Endothelial cell (in vitro differentiated cells): ENCODE measurements around the gene CACNA1C. TPM values are rescaled to one million over a fixed set of nuclear protein-coding genes. Genes with fewer than 3 reads are reported as not detected.

Source experiments
- DNase-seq: peaks from one replicate; pipeline ENCODE4 v3.0.0; 2021; ENCODE audit warnings: low spot score
- H3K27ac Mint-ChIP-seq: one replicate; pipeline ENCODE4 v1.8.0; 2021; ENCODE audit warnings: mixed read lengths, inconsistent platforms; ENCODE audit not compliant: unreplicated experiment
- H3K27me3 Mint-ChIP-seq: one replicate; pipeline ENCODE4 v1.8.0; 2021; ENCODE audit warnings: mild to moderate bottlenecking, moderate library complexity, mixed read lengths, inconsistent platforms; ENCODE audit not compliant: unreplicated experiment
- H3K36me3 Mint-ChIP-seq: one replicate; pipeline ENCODE4 v1.8.0; 2021; ENCODE audit warnings: mild to moderate bottlenecking, low read depth, mixed read lengths, inconsistent platforms; ENCODE audit not compliant: unreplicated experiment
- H3K4me1 Mint-ChIP-seq: one replicate; pipeline ENCODE4 v1.8.0; 2021; ENCODE audit warnings: mild to moderate bottlenecking, mixed read lengths, inconsistent platforms; ENCODE audit not compliant: unreplicated experiment
- H3K4me3 Mint-ChIP-seq: one replicate; pipeline ENCODE4 v1.8.0; 2021; ENCODE audit warnings: mild to moderate bottlenecking, mixed read lengths, inconsistent platforms; ENCODE audit not compliant: unreplicated experiment
- H3K9me3 Mint-ChIP-seq: one replicate; pipeline ENCODE4 v1.8.0; 2021; ENCODE audit warnings: mixed read lengths, inconsistent platforms; ENCODE audit not compliant: unreplicated experiment
- total RNA-seq: library from RNA; stranded (reverse); fragmentation: NEBNext Ultra II Directional; extraction: Animal tissue kit (Norgen Biotek cat#: 25700); gene quantifications from one replicate; pipeline ENCODE4 v1.2.1, GENCODE V29; 2021; ENCODE audit not compliant: unreplicated experiment
- TF ChIP-seq, protein P1 (sequence below): fragments of 200-600 bp; sonication (generic); IDR thresholded peaks from one replicate; pipeline ENCODE4 v1.5.0; 2021; ENCODE audit warnings: antibody characterized with exemption; ENCODE audit not compliant: unreplicated experiment

Gene CACNA1C
- total RNA-seq, 1 donor from 2014 or later, result 11.1 TPM

DNA sequence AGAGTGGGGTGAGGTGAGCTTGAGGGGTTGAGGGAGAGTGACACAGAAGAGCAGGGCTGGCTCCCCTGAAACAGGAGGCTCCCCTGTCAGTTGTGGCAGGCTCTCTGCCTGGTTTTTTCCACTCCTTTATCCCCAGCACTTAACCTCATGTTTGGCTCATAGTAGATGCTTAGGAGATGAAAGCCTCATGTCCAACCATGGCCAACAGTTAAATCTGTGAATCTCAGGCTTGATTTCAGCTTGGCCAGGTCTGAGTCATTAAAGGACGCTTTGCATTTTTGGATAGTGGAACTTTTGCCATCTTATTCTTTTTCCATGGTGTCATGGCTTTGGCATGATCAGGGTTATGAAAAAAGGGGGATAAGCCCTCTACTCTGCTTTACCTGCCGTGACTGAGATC lies 117.2 kb downstream of the CACNA1C start:
- Mint-ChIP-seq H3K4me3 (no peak overlapping the region), H3K36me3 (peaks cover 13% of the 10 kb centered on the region), H3K27ac (no peak overlapping the region), H3K9me3 (peaks cover 11% of the 10 kb centered on the region), H3K4me1 (peaks cover 6% of the 10 kb centered on the region), H3K27me3 (no peaks in the 10 kb centered on the region)
- DNase-seq, result no peak
- TF ChIP-seq, protein P1, sequence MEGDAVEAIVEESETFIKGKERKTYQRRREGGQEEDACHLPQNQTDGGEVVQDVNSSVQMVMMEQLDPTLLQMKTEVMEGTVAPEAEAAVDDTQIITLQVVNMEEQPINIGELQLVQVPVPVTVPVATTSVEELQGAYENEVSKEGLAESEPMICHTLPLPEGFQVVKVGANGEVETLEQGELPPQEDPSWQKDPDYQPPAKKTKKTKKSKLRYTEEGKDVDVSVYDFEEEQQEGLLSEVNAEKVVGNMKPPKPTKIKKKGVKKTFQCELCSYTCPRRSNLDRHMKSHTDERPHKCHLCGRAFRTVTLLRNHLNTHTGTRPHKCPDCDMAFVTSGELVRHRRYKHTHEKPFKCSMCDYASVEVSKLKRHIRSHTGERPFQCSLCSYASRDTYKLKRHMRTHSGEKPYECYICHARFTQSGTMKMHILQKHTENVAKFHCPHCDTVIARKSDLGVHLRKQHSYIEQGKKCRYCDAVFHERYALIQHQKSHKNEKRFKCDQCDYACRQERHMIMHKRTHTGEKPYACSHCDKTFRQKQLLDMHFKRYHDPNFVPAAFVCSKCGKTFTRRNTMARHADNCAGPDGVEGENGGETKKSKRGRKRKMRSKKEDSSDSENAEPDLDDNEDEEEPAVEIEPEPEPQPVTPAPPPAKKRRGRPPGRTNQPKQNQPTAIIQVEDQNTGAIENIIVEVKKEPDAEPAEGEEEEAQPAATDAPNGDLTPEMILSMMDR, result no peak

DNA sequence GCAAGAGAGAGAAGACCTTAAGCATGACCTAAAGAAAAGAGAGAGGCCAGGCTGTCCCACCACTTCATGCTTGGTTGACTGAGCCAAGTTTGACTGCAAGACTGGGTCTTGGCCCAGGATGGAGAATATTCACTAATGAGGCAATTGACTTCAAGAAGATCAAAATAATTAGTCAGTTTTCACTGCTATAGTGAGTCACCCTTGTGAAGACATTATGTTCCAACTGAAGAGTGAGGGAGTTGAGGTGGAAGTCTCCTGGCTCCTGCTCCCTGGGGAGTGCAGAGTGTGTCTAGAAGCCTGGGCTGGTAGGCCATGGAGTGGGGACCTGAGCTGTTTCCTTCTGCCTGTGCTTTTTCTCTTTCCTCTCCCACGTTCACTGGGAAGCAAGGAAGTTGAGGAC lies 117.6 kb downstream of the CACNA1C start:
- TF ChIP-seq, protein P1, result no peak
- Mint-ChIP-seq H3K4me1 (peaks cover 6% of the 10 kb centered on the region), H3K9me3 (peaks cover 11% of the 10 kb centered on the region), H3K4me3 (no peak overlapping the region), H3K27ac (no peak overlapping the region), H3K27me3 (no peaks in the 10 kb centered on the region), H3K36me3 (peaks cover 13% of the 10 kb centered on the region)
- no peak for DNase-seq

DNA sequence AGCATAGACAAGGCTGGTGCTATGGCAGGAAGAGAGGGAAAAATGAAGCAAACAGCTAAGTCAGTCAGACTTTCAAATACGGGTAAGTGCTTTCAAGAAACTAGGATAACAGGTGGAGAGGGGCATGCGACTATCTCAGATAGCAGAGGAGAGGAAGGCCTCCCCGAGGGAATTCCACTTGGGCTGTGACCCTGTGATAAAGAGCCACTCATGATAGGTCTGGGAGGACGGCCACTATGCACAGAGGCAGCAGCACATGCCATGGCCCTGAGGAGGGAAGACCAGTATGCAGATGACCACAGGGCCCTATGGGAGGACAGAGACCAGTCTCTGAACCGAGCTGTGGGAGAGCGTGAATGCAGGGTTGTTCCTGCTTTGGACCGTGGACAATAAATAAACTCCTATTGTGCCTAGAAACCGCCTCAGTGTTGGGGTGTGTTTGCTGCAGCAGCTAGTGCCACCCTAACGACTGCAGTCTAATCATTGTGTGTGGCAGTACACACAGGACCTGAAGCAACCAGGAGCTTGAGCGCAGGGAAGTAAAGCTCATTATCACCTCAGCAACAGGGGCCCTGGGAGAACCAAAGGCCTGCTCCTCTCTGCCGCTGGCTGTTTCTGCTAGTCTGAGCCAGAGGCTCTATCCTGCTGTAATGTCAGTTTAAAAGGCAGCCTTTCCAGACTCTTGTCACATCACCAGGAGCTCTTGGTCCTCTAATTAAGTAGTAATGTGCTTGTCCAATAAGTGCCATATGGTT lies 119.1 kb downstream of the CACNA1C start:
- Mint-ChIP-seq H3K27ac (no peak overlapping the region), H3K27me3 (no peaks in the 10 kb centered on the region), H3K9me3 (peaks cover 10% of the 10 kb centered on the region), H3K4me1 (peaks cover 6% of the 10 kb centered on the region), H3K36me3 (peaks cover 6% of the 10 kb centered on the region), H3K4me3 (no peak overlapping the region)
- TF ChIP-seq, protein P1, result no peak
- DNase-seq, result no peak

DNA sequence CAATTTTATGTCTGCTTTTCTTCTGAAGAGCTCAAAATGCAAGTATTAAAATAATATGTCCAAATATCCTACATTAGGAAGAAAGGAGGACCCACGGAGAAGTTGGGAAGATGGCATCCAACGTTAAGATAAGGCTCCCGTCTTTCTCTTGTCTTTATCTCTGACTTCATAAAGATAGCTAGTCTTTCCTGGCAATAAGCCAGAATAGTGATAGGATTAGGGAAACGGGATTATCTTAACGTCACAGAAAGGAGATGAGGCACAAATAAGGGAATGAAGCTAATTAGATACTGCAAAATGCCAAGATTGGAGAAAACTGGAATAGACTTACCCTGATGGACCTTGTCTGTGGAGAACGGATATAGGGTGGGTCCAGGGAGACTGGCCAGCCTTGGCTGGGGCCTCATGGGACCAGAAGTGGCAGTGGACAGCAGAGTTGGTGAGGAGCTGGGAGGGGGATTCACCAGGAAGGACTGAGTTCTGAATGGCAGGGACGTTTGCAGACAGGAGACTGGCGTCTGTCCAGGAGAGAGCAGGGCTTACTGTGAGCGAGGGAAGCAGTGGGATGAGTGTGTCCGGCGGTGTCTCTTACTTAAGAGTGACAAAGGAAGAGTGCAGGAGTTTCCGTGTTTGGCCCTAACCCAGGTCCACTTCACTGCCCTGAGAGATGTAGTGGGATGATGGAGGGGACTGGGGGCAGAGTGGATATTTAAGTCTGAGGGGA lies 119.9 kb downstream of the CACNA1C start:
- Mint-ChIP-seq H3K36me3 (peaks cover 4% of the 10 kb centered on the region), H3K9me3 (peaks cover 1% of the 10 kb centered on the region), H3K4me3 (no peak overlapping the region), H3K27ac (no peak overlapping the region), H3K4me1 (peaks cover 7% of the 10 kb centered on the region), H3K27me3 (no peaks in the 10 kb centered on the region)
- TF ChIP-seq, protein P1, result no peak
- no peak for DNase-seq

DNA sequence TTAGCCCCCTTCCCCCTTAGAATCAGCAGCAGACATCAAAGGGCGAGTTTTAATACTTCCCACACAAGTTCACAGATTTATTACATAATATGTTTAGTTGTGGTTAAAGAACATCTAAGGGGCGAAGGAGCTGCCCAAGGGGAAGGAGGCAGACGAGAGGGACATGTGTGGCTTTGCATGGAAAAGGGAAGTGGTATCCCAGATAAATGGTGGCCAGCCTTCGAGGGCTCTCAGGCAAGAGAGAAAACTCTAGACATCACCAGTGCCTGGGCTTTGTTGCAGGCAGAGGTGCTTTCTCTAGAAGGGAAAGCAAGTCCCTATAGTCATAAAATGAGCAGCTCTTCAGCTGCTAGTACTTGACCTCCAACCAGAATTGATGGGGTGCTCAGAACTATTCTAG lies 121.2 kb downstream of the CACNA1C start:
- H3K27ac Mint-ChIP-seq, result no peak overlapping the region
- no peaks in the 10 kb centered on the region for H3K36me3 Mint-ChIP-seq
- H3K27me3 Mint-ChIP-seq, result no peaks in the 10 kb centered on the region
- TF ChIP-seq, protein P1, result no peak
- H3K4me1 Mint-ChIP-seq, result peaks cover 2% of the 10 kb centered on the region
- H3K9me3 Mint-ChIP-seq, result no peaks in the 10 kb centered on the region
- H3K4me3 Mint-ChIP-seq, result no peak overlapping the region
- no peak for DNase-seq
